ENCODE data around the gene TKT. TPM values are rescaled to one million over a fixed set of nuclear protein-coding genes. Genes with fewer than 3 reads are reported as not detected.

TKT gene
- total and polyA plus RNA-seq, 4 donors, result 18.1 to 202 (median 129) TPM

GRCh38 chr3:53221827-53222182, 34.0 kb downstream of the TKT start:
- no peaks in the 10 kb centered on the region for H3K27me3 ChIP-seq (ENCODE audit: control insufficient read depth in 4 of 4, insufficient read depth in 4 of 4, low read length in 3 of 4)
- H3K27ac ChIP-seq (ENCODE audit: low read depth in 1 of 2, low read length in 2 of 2), result no peak overlapping the region
- no peaks in the 10 kb centered on the region for H3K9me3 ChIP-seq (ENCODE audit: control insufficient read depth in 4 of 4, low read length in 3 of 4)
- DNase-seq (ENCODE audit: low spot score), result no peak
- peaks cover 16 to 42% (median 20%) of the 10 kb centered on the region in 4 donors for H3K36me3 ChIP-seq (ENCODE audit: control insufficient read depth in 4 of 4, insufficient read depth in 3 of 4, low read depth in 1 of 4, low read length in 3 of 4)
- TF ChIP-seq JUND (IDR thresholded peaks at IDR 0.05) (no peak), CTCF (IDR thresholded peaks at IDR 0.05; ENCODE audit: low read depth, low read length, missing input control) (no peak), TAF1 (conservative IDR thresholded peaks at IDR 0.05) (no peak), SP1 (IDR thresholded peaks at IDR 0.05) (no peak), RXRA (IDR thresholded peaks at IDR 0.05) (no peak), HNF4A (conservative IDR thresholded peaks at IDR 0.05) (no peak), RAD21 (IDR thresholded peaks at IDR 0.05) (no peak)
- WGBS, result 89% methylated on average over 3 of the region's 3 CpGs
- no peaks in the 10 kb centered on the region for H3K4me1 ChIP-seq (ENCODE audit: control insufficient read depth in 4 of 4, insufficient read depth in 4 of 4, low read length in 3 of 4)
- H3K9ac ChIP-seq (ENCODE audit: low read depth in 1 of 2, low read length in 2 of 2), result no peak overlapping the region
- H3K4me3 ChIP-seq (ENCODE audit: low read depth in 1 of 3, low read length in 3 of 3), result no peak overlapping the region

GRCh38 chr3:53221345-53221744, 34.5 kb downstream of the TKT start:
- no peak for DNase-seq (ENCODE audit: low spot score)
- peaks cover 14 to 37% (median 16%) of the 10 kb centered on the region in 4 donors for H3K36me3 ChIP-seq (ENCODE audit: control insufficient read depth in 4 of 4, insufficient read depth in 3 of 4, low read depth in 1 of 4, low read length in 3 of 4)
- no peaks in the 10 kb centered on the region for H3K4me1 ChIP-seq (ENCODE audit: control insufficient read depth in 4 of 4, insufficient read depth in 4 of 4, low read length in 3 of 4)
- H3K27ac ChIP-seq (ENCODE audit: low read depth in 1 of 2, low read length in 2 of 2), result no peak overlapping the region
- H3K9me3 ChIP-seq (ENCODE audit: control insufficient read depth in 4 of 4, low read length in 3 of 4), result no peaks in the 10 kb centered on the region
- no peaks in the 10 kb centered on the region for H3K27me3 ChIP-seq (ENCODE audit: control insufficient read depth in 4 of 4, insufficient read depth in 4 of 4, low read length in 3 of 4)
- no peak for TF ChIP-seq HNF4A (conservative IDR thresholded peaks at IDR 0.05)
- no peak for TF ChIP-seq HNF4G (IDR thresholded peaks at IDR 0.05)
- no peak for TF ChIP-seq SP1 (IDR thresholded peaks at IDR 0.05)
- TF ChIP-seq EGR1 (IDR thresholded peaks at IDR 0.05; ENCODE audit: low read depth in 2 of 2), result no peak
- TF ChIP-seq FOXA2 (IDR thresholded peaks at IDR 0.05), result no peak
- no peak for TF ChIP-seq YY1 (IDR thresholded peaks at IDR 0.05)
- no peak for TF ChIP-seq JUND (IDR thresholded peaks at IDR 0.05)
- no peak for TF ChIP-seq TAF1 (conservative IDR thresholded peaks at IDR 0.05)
- TF ChIP-seq REST (IDR thresholded peaks at IDR 0.05), result no peak
- 94% methylated on average over 4 of the region's 4 CpGs for WGBS
- H3K9ac ChIP-seq (ENCODE audit: low read depth in 1 of 2, low read length in 2 of 2), result no peak overlapping the region
- H3K4me3 ChIP-seq (ENCODE audit: low read depth in 1 of 3, low read length in 3 of 3), result no peak overlapping the region

- DNase-seq (ENCODE audit: low spot score), result peak; percentile 91
- Histone ChIP-seq H3K4me1 (ENCODE audit: control insufficient read depth in 4 of 4, insufficient read depth in 4 of 4, low read length in 3 of 4) (no peaks in the 10 kb centered on the region), H3K4me3 (ENCODE audit: low read depth in 1 of 3, low read length in 3 of 3) (no peak overlapping the region), H3K9ac (ENCODE audit: low read depth in 1 of 2, low read length in 2 of 2) (no peak overlapping the region), H3K27me3 (ENCODE audit: control insufficient read depth in 4 of 4, insufficient read depth in 4 of 4, low read length in 3 of 4) (no peaks in the 10 kb centered on the region), H3K36me3 (ENCODE audit: control insufficient read depth in 4 of 4, insufficient read depth in 3 of 4, low read depth in 1 of 4, low read length in 3 of 4) (peaks cover 6 to 25% (median 9%) of the 10 kb centered on the region in 4 donors), H3K9me3 (ENCODE audit: control insufficient read depth in 4 of 4, low read length in 3 of 4) (no peaks in the 10 kb centered on the region), H3K27ac (ENCODE audit: low read depth in 1 of 2, low read length in 2 of 2) (no peak overlapping the region)
- 45% methylated on average over 10 of the region's 10 CpGs for WGBS
- TF ChIP-seq RXRA (IDR thresholded peaks at IDR 0.05), result peak in 1 of 2 donors; percentile 15
- TF ChIP-seq HNF4G (IDR thresholded peaks at IDR 0.05), result no peak
- TF ChIP-seq RAD21 (IDR thresholded peaks at IDR 0.05), result peak; percentile 94 to 97
- peak in 1 of 2 donors; percentile 22 for TF ChIP-seq HNF4A (conservative IDR thresholded peaks at IDR 0.05)
- TF ChIP-seq ATF3 (IDR thresholded peaks at IDR 0.05), result no peak
- TF ChIP-seq CTCF (IDR thresholded peaks at IDR 0.05; ENCODE audit: low read depth, low read length, missing input control), result peak; percentile 94
Measured at GRCh38 chr3:53219895-53220483, 35.8 kb downstream of the TKT start.

All from liver (tissue), 9 donors.